Measurements from ENCODE around the gene SSR3.

- no peak for TF ChIP-seq CTCF (IDR thresholded peaks at IDR 0.05; ENCODE audit: low read depth, low read length, poor library complexity, severe bottlenecking)
- no peak for TF ChIP-seq EZH2phosphoT487 (IDR thresholded peaks at IDR 0.05; ENCODE audit: borderline replicate concordance, low read length)
These were observed 1.1 kb downstream of the SSR3 start for GRCh38 chr3:156553705-156554356.

Data from DOHH2 (cell line).